SU-DHL-6 (cell line): ENCODE results near the gene CACNA2D1.

ENCODE experiments used
- H2AFZ ChIP-seq: fragments of 200-600 bp; sonication (generic); 2 replicates; pipeline ENCODE4 v1.6.1; 2014; ENCODE audit warnings: low read depth, mild to moderate bottlenecking, moderate library complexity, mixed read lengths, antibody characterized with exemption, low read length; ENCODE audit not compliant: severe bottlenecking
- H3F3A ChIP-seq: fragments of 200-600 bp; shearing (Covaris generic); 2 replicates; pipeline ENCODE4 v1.6.0; 2016; ENCODE audit warnings: antibody characterized with exemption, mild to moderate bottlenecking; ENCODE audit not compliant: insufficient read depth
- H3K27ac ChIP-seq: fragments of 200-600 bp; sonication (generic); 2 replicates; pipeline ENCODE4 v1.5.1; 2016; ENCODE audit warnings: low read depth, mild to moderate bottlenecking, low read length, moderate library complexity, mixed read lengths
- H3K27me3 ChIP-seq: fragments of 200-600 bp; sonication (generic), shearing (Covaris generic); 2 replicates; pipeline ENCODE4 v1.6.0; 2014; ENCODE audit warnings: mild to moderate bottlenecking, low read length
- H3K36me3 ChIP-seq: fragments of 200-600 bp; sonication (generic); 2 replicates; pipeline ENCODE4 v1.6.1; 2014; ENCODE audit warnings: mild to moderate bottlenecking, low read length, mixed read lengths
- H3K4me2 ChIP-seq: fragments of 300-600, 200-600 bp; shearing (Covaris generic), sonication (generic); 2 replicates; pipeline ENCODE4 v1.6.0; 2014; ENCODE audit warnings: low read length, low read depth, mild to moderate bottlenecking; ENCODE audit not compliant: poor library complexity, severe bottlenecking
- H3K4me3 ChIP-seq: fragments of 200-600 bp; sonication (generic); 2 replicates; pipeline ENCODE4 v1.5.1; 2014; ENCODE audit warnings: antibody characterized with exemption, low read length, mild to moderate bottlenecking, mixed read lengths; ENCODE audit not compliant: insufficient read depth, poor library complexity, severe bottlenecking
- H3K79me2 ChIP-seq: fragments of 200-600 bp; sonication (generic); 2 replicates; pipeline ENCODE4 v1.6.1; 2014; ENCODE audit warnings: mild to moderate bottlenecking, low read length, moderate library complexity; ENCODE audit not compliant: insufficient read depth
- H3K9ac ChIP-seq: fragments of 200-600 bp; sonication (generic); 2 replicates; pipeline ENCODE4 v1.7.0; 2014; ENCODE audit warnings: mild to moderate bottlenecking, low read length
- H3K9me2 ChIP-seq: fragments of 200-600 bp; sonication (generic); replicated peaks from 2 replicates; pipeline ENCODE4 v1.6.1; 2014; ENCODE audit warnings: low read length; ENCODE audit not compliant: insufficient read depth
- H3K9me3 ChIP-seq: fragments of 200-600 bp; sonication (generic); 2 replicates; pipeline ENCODE4 v1.6.1; 2014; ENCODE audit warnings: low read length, mixed read lengths; ENCODE audit not compliant: insufficient read depth
- H4K20me1 ChIP-seq: fragments of 200-600 bp; sonication (generic); 2 replicates; pipeline ENCODE4 v1.6.1; 2014; ENCODE audit warnings: low read depth, mild to moderate bottlenecking, antibody characterized with exemption, low read length, moderate library complexity, mixed read lengths
- CTCF ChIP-seq: fragments of 200-600 bp; sonication (generic); IDR thresholded peaks from one replicate; pipeline ENCODE4 v1.5.1; 2017; ENCODE audit warnings: antibody characterized with exemption, mild to moderate bottlenecking, low read length, moderate library complexity; ENCODE audit not compliant: insufficient read depth, poor library complexity, severe bottlenecking
- EZH2phosphoT487 ChIP-seq: fragments of 200-600 bp; sonication (generic), shearing (Covaris generic); conservative IDR thresholded peaks from 2 replicates; pipeline ENCODE4 v1.6.1; 2018; ENCODE audit warnings: mild to moderate bottlenecking, antibody characterized with exemption, low read length, moderate library complexity, mixed read lengths

The CACNA2D1 gene

GRCh38 chr7:82375713-82376112, 67.9 kb downstream of the CACNA2D1 start:
- no peaks in the 10 kb centered on the region for H4K20me1 ChIP-seq
- H3K9me2 ChIP-seq: no peaks in the 10 kb centered on the region

GRCh38 chr7:82375129-82375528, 68.4 kb downstream of the CACNA2D1 start:
- Histone ChIP-seq H3F3A (no peaks in the 10 kb centered on the region), H3K4me2 (no peak overlapping the region), H3K9me3 (no peaks in the 10 kb centered on the region), H3K9me2 (no peaks in the 10 kb centered on the region), H3K9ac (no peak overlapping the region), H3K27ac (no peak overlapping the region), H4K20me1 (no peaks in the 10 kb centered on the region), H3K4me3 (no peak overlapping the region), H3K36me3 (no peaks in the 10 kb centered on the region), H2AFZ (no peak overlapping the region), H3K27me3 (no peaks in the 10 kb centered on the region), H3K79me2 (no peaks in the 10 kb centered on the region)
- TF ChIP-seq EZH2phosphoT487 (no peak), CTCF (no peak)

More at GRCh38 chr7:82375713-82376112, 67.9 kb downstream of the CACNA2D1 start:
- H3K27ac ChIP-seq: no peak overlapping the region
- no peak overlapping the region for H3K9ac ChIP-seq
- no peak overlapping the region for H3K4me3 ChIP-seq
- H3K9me3 ChIP-seq: no peaks in the 10 kb centered on the region
- no peak for TF ChIP-seq EZH2phosphoT487
- TF ChIP-seq CTCF: no peak
- H3K36me3 ChIP-seq: no peaks in the 10 kb centered on the region
- H3K27me3 ChIP-seq: no peaks in the 10 kb centered on the region
- H2AFZ ChIP-seq: no peak overlapping the region
- no peaks in the 10 kb centered on the region for H3F3A ChIP-seq
- no peak overlapping the region for H3K4me2 ChIP-seq
- no peaks in the 10 kb centered on the region for H3K79me2 ChIP-seq

GRCh38 chr7:82373926-82374635, 69.5 kb downstream of the CACNA2D1 start:
- Histone ChIP-seq H3K4me2 (no peak overlapping the region), H3K27ac (no peak overlapping the region), H3K4me3 (no peak overlapping the region), H3K9me3 (no peaks in the 10 kb centered on the region), H2AFZ (no peak overlapping the region), H3K36me3 (no peaks in the 10 kb centered on the region), H4K20me1 (no peaks in the 10 kb centered on the region), H3K9me2 (no peaks in the 10 kb centered on the region), H3K9ac (no peak overlapping the region), H3F3A (no peaks in the 10 kb centered on the region), H3K79me2 (no peaks in the 10 kb centered on the region), H3K27me3 (no peaks in the 10 kb centered on the region)
- no peak for TF ChIP-seq CTCF
- TF ChIP-seq EZH2phosphoT487: no peak
